Measurements from ENCODE around the gene ADIG.

DNA sequence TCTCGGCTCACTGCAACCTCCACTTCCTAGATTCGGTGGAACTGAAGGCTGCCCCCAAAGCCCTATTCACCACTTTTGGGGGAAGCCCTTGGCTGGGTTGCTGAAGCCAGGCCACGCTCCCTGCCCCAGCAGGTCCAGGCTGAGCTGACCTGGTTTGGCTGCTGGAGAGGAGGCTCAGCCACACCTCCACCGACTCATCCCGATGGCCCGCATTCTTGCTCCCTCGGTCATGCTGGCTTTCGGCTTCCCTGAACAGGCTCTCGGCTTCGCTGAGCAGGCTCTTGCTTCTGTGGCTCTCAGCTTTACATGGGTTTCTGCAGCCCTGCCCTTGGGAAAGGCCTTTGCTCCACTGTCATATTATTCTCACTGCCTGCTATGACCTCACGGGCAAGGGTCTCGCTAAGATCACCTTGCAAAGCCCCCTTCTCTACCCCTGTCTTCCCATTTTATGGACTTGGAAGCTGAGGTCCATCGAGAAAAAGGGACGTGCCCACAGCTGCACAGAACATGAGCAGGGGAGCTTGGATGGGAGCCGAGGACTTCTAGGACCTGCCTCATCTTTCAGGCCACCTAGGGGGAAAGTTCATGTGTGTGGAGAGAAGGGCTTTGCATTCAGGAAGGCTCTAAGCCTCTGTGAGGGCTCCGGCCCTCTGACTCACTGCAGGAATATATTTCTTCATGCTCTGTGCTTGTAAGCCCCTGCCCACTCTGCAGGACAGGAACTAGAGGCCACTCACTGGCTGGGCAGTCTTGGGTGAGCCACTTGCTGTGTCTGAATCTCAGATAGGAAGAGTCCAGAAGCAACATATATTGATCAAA is 36.2 kb downstream of the ADIG start:
- TF ChIP-seq POLR2A (IDR thresholded peaks at IDR 0.05) = no peak
- TF ChIP-seq, protein P1, sequence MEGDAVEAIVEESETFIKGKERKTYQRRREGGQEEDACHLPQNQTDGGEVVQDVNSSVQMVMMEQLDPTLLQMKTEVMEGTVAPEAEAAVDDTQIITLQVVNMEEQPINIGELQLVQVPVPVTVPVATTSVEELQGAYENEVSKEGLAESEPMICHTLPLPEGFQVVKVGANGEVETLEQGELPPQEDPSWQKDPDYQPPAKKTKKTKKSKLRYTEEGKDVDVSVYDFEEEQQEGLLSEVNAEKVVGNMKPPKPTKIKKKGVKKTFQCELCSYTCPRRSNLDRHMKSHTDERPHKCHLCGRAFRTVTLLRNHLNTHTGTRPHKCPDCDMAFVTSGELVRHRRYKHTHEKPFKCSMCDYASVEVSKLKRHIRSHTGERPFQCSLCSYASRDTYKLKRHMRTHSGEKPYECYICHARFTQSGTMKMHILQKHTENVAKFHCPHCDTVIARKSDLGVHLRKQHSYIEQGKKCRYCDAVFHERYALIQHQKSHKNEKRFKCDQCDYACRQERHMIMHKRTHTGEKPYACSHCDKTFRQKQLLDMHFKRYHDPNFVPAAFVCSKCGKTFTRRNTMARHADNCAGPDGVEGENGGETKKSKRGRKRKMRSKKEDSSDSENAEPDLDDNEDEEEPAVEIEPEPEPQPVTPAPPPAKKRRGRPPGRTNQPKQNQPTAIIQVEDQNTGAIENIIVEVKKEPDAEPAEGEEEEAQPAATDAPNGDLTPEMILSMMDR (IDR thresholded peaks at IDR 0.05) = no peak
- TF ChIP-seq EP300 (IDR thresholded peaks at IDR 0.05) = no peak
